ENCODE measurements around the gene ZSCAN5C. TPM values are rescaled to one million over a fixed set of nuclear protein-coding genes. Genes with fewer than 3 reads are reported as not detected.

Gene ZSCAN5C
- total and polyA plus RNA-seq, 2 donors (not counting 3 experiments of a cell fraction or from before 2014, with no cell fraction given): not detected

- Histone ChIP-seq H3K9ac (replicated peaks; ENCODE audit: extremely low read depth, insufficient read depth, low read length) (no peak overlapping the region), H2AFZ (ENCODE audit: low read depth, low read length) (no peak overlapping the region), H3K4me3 (replicated peaks in 1 of 3; ENCODE audit: insufficient read depth in 1 of 3, low read depth in 1 of 3, low read length in 3 of 3) (no peak overlapping the region), H3K27ac (ENCODE audit: insufficient read depth, low read depth, low read length) (no peak overlapping the region), H3K27me3 (ENCODE audit: control insufficient read depth in 2 of 2, insufficient read depth in 2 of 2, low read length in 2 of 2) (peaks cover 0 to 3% of the 10 kb centered on the region in 2 experiments), H4K20me1 (replicated peaks; ENCODE audit: control insufficient read depth, extremely low read depth, insufficient read depth, low read length) (no peaks in the 10 kb centered on the region), H3K4me1 (ENCODE audit: control insufficient read depth, extremely low read depth, insufficient read depth, low read length) (no peaks in the 10 kb centered on the region), H3K4me2 (ENCODE audit: insufficient read depth, low read length) (no peak overlapping the region), H3K9me1 (replicated peaks; ENCODE audit: control insufficient read depth, extremely low read depth, insufficient read depth, low read length) (no peaks in the 10 kb centered on the region), H3K9me3 (replicated peaks; ENCODE audit: control insufficient read depth, insufficient read depth, low read length) (no peaks in the 10 kb centered on the region), H3K36me3 (ENCODE audit: control insufficient read depth in 2 of 2, extremely low read depth in 1 of 2, insufficient read depth in 2 of 2, low read length in 2 of 2) (no peaks in the 10 kb centered on the region), H3K79me2 (ENCODE audit: control insufficient read depth, insufficient read depth, low read length) (no peaks in the 10 kb centered on the region)
- CTCF ChIA-PET: no interaction called here
- DNase-seq (ENCODE audit: low read depth, low spot score): no peak
- intact Hi-C loops (cut with micrococcal nuclease) (no loop called here), dilution Hi-C loops (cut with MboI; ENCODE audit: extremely low pct_ligation_motif_present, low sequenced_read_pairs) (no loop called here)
- no TSS peak for BruUV-seq (replicated peaks)
- no peak for TF ChIP-seq GATA2 (IDR thresholded peaks at IDR 0.05; ENCODE audit: insufficient read depth, insufficient read length, low read depth, low read length)
- TF ChIP-seq EZH2 (IDR thresholded peaks at IDR 0.05; ENCODE audit: borderline replicate concordance, low read depth, low read length, severe bottlenecking): no peak
- TF ChIP-seq POLR2AphosphoS5 (IDR thresholded peaks at IDR 0.05; ENCODE audit: insufficient read depth, low read depth, low read length): no peak
- TF ChIP-seq, protein P1, sequence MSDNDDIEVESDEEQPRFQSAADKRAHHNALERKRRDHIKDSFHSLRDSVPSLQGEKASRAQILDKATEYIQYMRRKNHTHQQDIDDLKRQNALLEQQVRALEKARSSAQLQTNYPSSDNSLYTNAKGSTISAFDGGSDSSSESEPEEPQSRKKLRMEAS (IDR thresholded peaks at IDR 0.05; ENCODE audit: insufficient read depth, insufficient read length): no peak
- TF ChIP-seq, protein P2, sequence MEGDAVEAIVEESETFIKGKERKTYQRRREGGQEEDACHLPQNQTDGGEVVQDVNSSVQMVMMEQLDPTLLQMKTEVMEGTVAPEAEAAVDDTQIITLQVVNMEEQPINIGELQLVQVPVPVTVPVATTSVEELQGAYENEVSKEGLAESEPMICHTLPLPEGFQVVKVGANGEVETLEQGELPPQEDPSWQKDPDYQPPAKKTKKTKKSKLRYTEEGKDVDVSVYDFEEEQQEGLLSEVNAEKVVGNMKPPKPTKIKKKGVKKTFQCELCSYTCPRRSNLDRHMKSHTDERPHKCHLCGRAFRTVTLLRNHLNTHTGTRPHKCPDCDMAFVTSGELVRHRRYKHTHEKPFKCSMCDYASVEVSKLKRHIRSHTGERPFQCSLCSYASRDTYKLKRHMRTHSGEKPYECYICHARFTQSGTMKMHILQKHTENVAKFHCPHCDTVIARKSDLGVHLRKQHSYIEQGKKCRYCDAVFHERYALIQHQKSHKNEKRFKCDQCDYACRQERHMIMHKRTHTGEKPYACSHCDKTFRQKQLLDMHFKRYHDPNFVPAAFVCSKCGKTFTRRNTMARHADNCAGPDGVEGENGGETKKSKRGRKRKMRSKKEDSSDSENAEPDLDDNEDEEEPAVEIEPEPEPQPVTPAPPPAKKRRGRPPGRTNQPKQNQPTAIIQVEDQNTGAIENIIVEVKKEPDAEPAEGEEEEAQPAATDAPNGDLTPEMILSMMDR (IDR thresholded peaks at IDR 0.05; ENCODE audit: extremely low read depth in 1 of 2, insufficient read depth in 1 of 2, low read depth in 1 of 2, low read length in 2 of 2): no peak
- no peak for TF ChIP-seq FOS (IDR thresholded peaks at IDR 0.05; ENCODE audit: borderline replicate concordance, insufficient read depth, low read length)
- TF ChIP-seq JUN (IDR thresholded peaks at IDR 0.05; ENCODE audit: borderline replicate concordance, insufficient read depth, insufficient read length, low read depth): no peak
- no peak for TF ChIP-seq POLR2A (IDR thresholded peaks at IDR 0.05; ENCODE audit: low read depth, low read length)
- no peak for TF ChIP-seq MYC (IDR thresholded peaks at IDR 0.05; ENCODE audit: low read depth, low read length)
- FAIRE-seq: no peak
- POLR2A ChIA-PET: no interaction called here
Observed at GRCh38 chr19:56211718-56212117, 9.6 kb downstream of the ZSCAN5C start.

Data from endothelial cell of umbilical vein (primary cell).